ENCODE measurements around the gene NBAS. TPM values are rescaled to one million over a fixed set of nuclear protein-coding genes. Genes with fewer than 3 reads are reported as not detected.

The NBAS gene
- total and polyA plus RNA-seq, 9 of the 15 experiments (the other 6 are each of a cell fraction or from before 2014, with no cell fraction given), result 15.3 to 94.4 (median 69.9) TPM

- TF ChIP-seq VEZF1 (CRISPR knock-in tag; IDR thresholded peaks at IDR 0.05) (peak; percentile 21; the same call in 1 of the 2 replicates), MAFK (IDR thresholded peaks at IDR 0.05; ENCODE audit: low read length) (peak; percentile 34; the same call in 1 of the 2 replicates), DPF2 (IDR thresholded peaks at IDR 0.05) (0 out of 2 replicates have a peak, but pooled peaks have one; percentile 14), ZNF316 (IDR thresholded peaks at IDR 0.05) (peak; percentile 51), NFE2 (IDR thresholded peaks at IDR 0.05; ENCODE audit: low read depth) (peak; percentile 64), MAFG (tag; conservative IDR thresholded peaks at IDR 0.05) (peak; percentile 32)
Measured at GRCh38 chr2:15242936-15243461, 318.1 kb downstream of the NBAS start (continued).

GRCh38 chr2:15241929-15242328 is 319.2 kb downstream of the NBAS start:
- H4K20me1 ChIP-seq (replicated peaks; ENCODE audit: control insufficient read depth, insufficient read depth, low read length), result 0 out of 2 replicates have a peak, but pooled peaks cover 11% of the 10 kb centered on the region
- intact Hi-C loops (cut with micrococcal nuclease), result no loop called here
- ATAC-seq (no peak), DNase-seq (ENCODE audit: extremely low read depth in 1 of 4, low spot score in 3 of 4) (no peak), FAIRE-seq (no peak)
- peaks cover 5 to 15% of the 10 kb centered on the region in 2 experiments; a peak in 4 of 5 replicates for H3K4me1 ChIP-seq (replicated peaks in 1 of 2; ENCODE audit: control insufficient read depth in 2 of 2, insufficient read depth in 2 of 2, low read length in 2 of 2)
- no peak overlapping the region for H2AFZ ChIP-seq (ENCODE audit: low read depth, low read length)
- peaks cover 4% of the 10 kb centered on the region for H3K9me1 ChIP-seq (ENCODE audit: control insufficient read depth, insufficient read depth, low read length)
- H3K9ac ChIP-seq (ENCODE audit: insufficient read depth in 1 of 2, low read depth in 2 of 2, low read length in 2 of 2), result no peak overlapping the region
- POLR2A ChIA-PET, result interaction anchor here (0.6 to 1.3 kb wide), 2 partner anchors 10 to 197 kb away, joined by 3 read pairs; no protein-coding TSS in a partner anchor
- peaks cover 18% of the 10 kb centered on the region; the same call in 1 of the 3 replicates for H3K36me3 ChIP-seq (ENCODE audit: control insufficient read depth, insufficient read depth, low read length)
- 92% methylated on average over 3 of the region's 3 CpGs for WGBS (ENCODE audit: insufficient coverage, low coverage, missing lambda C conversion rate)
- no peak overlapping the region for H3K4me2 ChIP-seq (ENCODE audit: insufficient read depth, low read length)
- H3K79me2 ChIP-seq (ENCODE audit: control insufficient read depth, insufficient read depth, low read length), result peaks cover 10% of the 10 kb centered on the region; the same call in 2 of the 3 replicates
- no peaks in the 10 kb centered on the region for H3K27me3 ChIP-seq (ENCODE audit: control insufficient read depth in 2 of 2, insufficient read depth in 2 of 2, low read length in 2 of 2)
- in situ Hi-C loops (cut with MboI), result no loop called here
- H3K9me3 ChIP-seq (replicated peaks; ENCODE audit: control insufficient read depth, insufficient read depth, low read depth, low read length), result no peaks in the 10 kb centered on the region
- CTCF ChIA-PET (ENCODE audit: low intra/inter-chr PET ratio), result no interaction called here
- no TSS peak for BruUV-seq (replicated peaks)
- no peak overlapping the region for H3K27ac ChIP-seq (ENCODE audit: extremely low read depth, low read depth, low read length)
- H3K4me3 ChIP-seq, result no peak overlapping the region
- TF ChIP-seq TBL1XR1 (IDR thresholded peaks at IDR 0.05; ENCODE audit: low read length in 2 of 2) (no peak), C11orf30 (IDR thresholded peaks at IDR 0.05; ENCODE audit: low read depth) (peak; percentile 81), MAFF (IDR thresholded peaks at IDR 0.05; ENCODE audit: low read length) (peak; percentile 89), TRIM24 (IDR thresholded peaks at IDR 0.05) (no peak), ZNF780A (CRISPR knock-in tag; IDR thresholded peaks at IDR 0.05) (no peak), STAT5B (CRISPR knock-in tag; IDR thresholded peaks at IDR 0.05) (no peak), SNAPC5 (CRISPR knock-in tag; IDR thresholded peaks at IDR 0.05) (no peak), RUNX1 (IDR thresholded peaks at IDR 0.05; ENCODE audit: low read depth) (no peak), ATF4 (CRISPR knock-in tag; IDR thresholded peaks at IDR 0.05) (no peak), ARID3A (IDR thresholded peaks at IDR 0.05; ENCODE audit: borderline replicate concordance, low read depth, low read length) (no peak), DEAF1 (CRISPR knock-in tag; IDR thresholded peaks at IDR 0.05) (no peak)

Measured in K562 (cell line).